GM19455 (cell line): Measurements from ENCODE around the gene EVL.

Source experiments
- ATAC-seq: cut with Tn5 transposase; IDR thresholded peaks from one replicate; pipeline ENCODE4 v1.9.1; 2021; ENCODE audit not compliant: unreplicated experiment

EVL gene

DNA sequence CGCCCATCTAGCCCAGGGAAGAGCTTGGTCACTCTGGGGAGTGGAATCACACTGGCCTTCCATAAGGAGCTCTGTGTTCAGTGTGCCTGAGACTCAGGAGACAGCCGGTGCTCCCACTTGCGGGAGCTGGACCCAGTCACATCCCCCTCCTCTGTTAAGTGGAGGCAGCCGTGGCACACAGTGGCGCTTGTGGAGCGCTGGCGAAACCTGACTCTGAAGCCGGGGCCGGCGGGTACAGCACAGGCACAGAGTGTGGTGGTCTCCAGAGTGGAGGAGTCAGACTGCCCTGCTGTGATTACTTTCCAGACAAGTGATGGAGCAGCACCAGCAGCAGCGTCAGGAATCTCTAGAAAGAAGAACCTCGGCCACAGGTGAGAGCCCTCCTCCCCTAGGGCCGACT is 61.2 kb downstream of the EVL start:
- no peak for ATAC-seq

DNA sequence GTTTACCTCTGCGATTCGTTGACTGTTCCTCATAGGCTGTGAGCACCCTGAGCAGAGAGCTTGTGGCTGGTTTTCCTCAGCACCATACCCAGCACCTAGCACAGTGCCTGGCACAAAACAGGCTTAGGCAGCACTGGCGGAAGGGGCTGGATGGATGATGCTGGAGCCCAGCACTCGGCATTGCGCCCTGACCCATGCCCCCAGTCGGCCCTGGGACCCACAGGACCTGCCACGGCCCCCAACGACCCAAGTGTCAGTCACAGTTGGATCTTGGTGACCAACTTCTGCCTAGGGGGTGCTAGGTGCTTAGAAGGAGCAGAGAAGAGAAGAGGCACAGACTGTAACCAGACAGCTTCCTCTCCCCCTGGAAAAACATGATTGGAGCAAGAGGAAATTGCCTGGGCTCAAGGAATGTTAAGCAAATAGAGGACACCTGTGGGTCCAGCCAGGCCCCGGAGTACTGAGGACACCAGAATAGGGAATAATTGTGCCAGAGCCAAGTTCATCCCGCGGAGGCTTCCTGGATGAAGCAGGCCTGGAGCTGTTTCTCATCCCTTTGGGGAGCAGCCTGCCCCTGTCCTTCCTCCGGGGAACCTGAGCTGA is 62.7 kb downstream of the EVL start:
- no peak for ATAC-seq

DNA sequence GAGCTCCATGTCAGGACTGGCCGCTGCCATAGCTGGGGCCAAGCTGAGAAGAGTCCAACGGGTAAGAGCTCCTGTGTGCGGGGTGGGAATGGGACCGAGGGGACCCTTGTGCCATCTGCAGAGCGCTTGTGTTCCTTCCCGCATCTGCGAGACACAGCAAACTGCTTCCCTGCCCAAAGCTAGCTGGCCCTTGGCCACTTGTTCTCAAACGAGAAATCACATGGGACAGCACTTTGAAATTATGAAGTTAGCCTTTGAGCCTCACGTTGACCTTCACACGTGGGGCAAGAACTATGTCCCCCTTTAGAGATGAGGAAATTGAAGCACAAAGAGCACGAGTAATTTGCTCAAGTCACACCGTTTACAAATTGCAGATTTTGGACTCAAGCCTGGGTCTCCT is 63.5 kb downstream of the EVL start:
- ATAC-seq, result no peak

DNA sequence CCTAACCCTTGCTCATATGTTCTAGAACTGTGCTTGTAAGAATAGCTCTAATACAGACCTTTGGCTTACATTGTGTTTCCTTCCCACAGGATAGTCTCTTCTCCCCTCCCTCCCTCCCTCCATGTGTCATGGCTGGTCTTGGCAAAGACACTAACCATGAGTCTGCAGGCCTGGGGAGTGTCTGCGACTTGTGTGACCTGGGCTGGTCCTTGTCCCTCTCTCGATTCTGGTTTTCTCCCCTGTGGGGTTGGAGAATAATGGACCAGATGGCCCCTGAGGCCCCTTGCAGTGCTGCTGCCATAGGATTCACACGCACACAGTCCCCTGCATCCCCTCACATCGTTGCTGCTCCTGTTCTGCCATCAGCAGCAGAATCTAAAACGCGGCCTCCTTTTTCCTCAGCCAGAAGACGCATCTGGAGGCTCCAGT is 64.0 kb downstream of the EVL start:
- ATAC-seq, result no peak

DNA sequence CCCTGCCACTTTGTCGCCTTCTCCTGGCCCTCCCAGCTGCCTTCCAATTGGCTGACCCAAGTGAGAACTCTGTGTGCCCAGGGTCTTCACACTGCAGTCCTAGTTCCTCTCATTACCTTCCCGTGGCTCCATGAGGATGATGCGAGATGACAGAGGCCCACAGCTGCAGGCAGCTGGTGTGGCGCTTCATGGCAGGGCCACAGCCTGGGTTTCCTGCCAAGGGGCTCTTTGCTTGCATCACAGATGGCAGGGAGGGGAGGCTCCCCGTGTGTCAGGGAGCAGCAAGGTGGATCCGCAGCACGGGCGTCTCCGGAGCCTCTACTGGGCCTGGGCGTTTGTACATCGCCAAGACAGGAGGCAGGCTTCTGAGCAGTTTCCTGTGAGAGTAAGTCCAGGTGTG is 65.3 kb downstream of the EVL start:
- no peak for ATAC-seq

DNA sequence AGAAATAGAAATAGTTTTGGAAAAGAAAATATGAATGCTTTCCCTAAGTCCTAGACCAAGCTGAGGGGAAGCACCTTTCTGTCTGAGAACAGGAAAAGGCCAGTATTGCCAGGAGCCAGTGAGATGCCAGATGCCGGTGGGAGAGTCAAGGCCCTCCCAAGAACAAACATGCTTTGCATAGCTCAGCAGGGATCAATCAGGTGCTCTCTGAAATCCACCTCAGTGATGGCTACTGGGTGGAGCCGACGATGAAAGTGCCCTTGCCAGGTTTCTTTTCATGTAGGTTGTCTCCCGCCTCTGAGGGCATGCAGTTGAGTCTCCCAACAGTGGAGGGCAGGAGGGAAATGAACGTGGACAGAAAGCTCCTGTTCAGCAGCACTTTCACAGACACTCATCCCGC is 66.0 kb downstream of the EVL start:
- no peak for ATAC-seq

DNA sequence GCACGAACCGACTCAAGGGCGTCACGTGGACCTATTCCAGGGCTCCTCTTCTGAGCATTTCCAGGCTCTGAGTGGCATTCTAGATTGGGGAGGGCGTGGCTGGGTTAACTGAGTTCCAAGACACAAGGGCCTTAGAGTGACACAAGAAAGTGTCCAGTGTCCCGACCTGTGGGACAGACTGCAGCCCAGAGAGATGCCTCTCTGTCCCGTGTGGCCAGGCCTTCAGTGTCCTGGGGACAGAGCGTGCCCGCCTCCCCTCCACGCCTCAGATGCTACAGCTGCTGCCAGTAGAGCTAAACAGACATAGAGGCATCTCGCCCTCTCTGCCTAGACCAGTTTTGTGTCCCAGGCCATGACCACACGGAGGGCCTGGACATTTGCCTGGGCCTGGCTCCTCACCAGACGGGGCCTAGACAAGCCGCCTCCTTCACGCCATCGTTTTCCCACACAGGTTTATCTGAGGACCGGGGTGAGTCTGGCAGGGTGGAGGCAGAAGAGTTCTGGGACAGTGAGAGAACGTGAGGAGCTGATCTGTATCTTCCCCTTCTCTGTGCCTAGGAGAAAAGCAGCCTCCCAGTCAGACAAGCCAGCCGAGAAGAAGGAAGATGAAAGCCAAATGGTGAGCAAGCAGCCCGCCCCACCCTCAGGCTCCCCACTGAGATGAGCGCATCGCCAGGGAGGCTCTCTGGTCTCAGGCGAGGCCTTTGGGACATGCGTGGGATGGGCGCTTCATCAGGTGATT is 67.1 kb downstream of the EVL start:
- no peak for ATAC-seq

DNA sequence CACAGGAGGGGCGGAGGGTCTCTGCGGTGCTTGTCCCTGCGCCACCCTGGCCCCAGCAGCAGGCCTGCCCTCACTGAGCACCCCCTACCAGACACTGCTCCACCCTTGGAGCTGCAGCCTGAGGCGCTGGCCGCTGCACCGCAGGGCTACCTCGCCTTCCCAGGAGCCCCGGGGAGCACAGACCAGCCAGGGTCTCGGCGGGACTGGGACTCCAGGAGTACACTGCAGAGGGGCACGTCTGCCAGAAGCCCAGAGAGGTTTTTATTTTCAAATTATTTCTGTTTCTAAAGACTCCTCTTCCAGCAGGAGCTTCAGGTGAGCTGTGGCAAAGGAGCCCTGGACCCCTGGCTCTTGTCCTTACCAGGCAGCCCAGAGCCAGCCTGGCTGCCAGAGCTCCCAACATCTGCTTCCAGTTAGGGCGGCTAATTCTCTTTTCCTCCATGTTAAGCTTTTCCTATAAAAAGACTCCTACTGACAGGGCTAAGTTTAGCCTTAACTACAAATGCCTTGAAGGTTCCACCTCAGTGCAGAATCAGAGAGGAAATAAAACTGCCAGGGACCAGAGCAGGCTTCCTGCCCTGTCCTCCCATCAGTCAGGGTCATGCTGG is 67.8 kb downstream of the EVL start:
- no peak for ATAC-seq

DNA sequence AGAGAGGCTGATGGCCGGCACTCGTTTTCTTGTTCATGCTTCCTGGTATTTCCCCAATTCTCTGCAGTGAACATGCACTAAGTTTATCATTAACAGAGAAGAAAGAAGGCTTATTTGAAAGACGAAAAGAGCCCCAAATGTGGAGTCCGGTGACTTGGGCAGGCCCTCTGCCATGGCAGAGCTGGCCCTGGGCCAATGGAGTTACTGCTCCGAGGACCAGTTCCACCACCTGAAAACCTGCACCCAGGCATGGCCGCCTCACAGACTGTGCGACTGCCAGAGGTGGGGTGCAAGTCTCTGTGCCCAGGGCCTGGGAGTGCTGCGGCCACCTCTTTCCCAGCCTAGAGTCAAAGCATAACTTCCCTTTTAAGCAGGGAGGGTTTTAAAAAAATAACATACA is 69.4 kb downstream of the EVL start:
- no peak for ATAC-seq

DNA sequence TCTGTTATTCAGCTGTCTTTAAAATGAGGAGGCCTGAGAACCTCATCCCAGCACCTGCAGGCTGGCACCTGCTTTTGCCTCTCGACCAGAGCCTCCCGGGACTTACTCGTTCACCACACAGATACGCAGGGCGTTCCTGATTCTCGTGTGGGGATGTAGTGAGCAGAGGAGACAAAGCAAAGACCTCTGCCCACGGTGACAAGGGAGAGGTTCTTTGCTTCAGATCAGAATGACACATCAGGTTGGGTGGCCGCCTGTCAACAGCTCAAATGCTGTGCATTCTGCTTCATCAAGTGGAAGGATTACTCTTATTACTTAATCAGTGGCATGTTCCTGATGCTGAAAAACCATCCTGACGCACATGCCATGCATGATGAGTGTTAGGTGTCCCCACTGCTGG is 69.9 kb downstream of the EVL start:
- no peak for ATAC-seq

DNA sequence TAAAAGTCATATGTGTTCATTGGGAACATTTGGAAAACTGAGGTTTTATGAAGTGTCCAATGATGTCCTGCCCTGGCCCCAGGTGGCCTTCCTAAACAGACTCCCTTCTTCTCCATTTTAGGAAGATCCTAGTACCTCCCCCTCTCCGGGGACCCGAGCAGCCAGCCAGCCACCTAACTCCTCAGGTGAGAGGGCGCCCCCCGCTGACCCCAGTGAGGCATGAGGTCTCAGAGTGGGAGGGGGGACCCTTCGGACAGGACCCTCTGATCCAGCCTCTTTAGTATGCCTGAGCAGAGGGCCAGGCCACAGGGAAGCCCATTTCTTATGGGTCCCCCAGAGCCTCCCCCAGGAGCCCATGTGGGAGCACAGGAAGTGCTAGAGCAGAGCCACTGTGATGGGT is 70.6 kb downstream of the EVL start:
- ATAC-seq, result no peak

DNA sequence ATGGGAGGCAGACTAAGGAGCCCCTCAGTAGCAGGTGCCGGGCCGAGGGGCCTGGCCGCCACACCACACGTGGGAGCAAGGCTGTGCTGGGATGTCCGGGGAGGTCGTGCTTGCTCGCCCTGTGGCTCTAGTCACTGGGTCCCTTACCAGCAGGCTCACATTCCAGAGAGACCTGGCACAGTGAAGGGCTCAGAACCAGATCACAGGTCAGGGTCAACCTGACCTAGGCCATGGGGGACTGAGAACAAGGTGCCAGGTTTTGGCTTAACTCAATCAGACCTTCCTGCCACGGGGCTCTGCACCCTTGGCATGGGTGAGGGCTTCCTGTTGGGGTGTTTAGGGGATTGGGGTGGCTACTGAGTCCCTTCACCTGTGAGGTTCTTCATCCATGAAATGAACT is 72.0 kb downstream of the EVL start:
- ATAC-seq, result no peak

DNA sequence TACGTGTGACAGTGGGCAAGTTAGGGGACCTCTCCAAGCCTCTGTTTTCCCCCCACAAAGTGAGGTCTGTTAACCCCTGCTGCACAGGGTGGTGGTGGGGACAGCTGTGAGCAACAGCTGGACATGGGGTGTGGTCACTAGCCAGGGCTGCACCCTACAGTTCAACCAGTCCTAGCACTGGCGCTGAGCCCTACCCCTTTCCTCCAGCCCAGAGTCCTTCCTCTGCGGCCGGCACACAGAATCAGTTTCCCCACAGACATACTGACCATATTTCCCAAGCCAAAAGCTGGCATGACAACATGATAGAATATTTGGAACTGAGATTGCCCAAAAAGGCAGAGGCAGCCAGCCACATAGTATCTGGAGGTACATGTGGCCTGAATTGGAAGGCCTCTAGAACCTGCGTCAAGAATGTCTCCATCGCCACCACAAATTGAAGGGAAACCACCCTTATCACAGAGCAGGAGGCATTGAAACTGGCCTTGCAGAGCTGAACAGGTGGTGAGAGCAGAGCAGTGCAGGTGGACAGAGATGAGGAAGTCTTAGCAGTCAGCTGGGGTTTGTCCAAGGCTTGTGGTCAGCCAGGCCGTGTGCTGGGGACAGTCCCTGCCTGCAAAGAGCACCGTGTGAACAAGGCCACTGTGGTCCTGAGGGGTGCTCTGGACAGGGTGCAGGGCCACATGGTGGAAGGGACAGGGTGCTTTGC is 73.0 kb downstream of the EVL start:
- no peak for ATAC-seq

DNA sequence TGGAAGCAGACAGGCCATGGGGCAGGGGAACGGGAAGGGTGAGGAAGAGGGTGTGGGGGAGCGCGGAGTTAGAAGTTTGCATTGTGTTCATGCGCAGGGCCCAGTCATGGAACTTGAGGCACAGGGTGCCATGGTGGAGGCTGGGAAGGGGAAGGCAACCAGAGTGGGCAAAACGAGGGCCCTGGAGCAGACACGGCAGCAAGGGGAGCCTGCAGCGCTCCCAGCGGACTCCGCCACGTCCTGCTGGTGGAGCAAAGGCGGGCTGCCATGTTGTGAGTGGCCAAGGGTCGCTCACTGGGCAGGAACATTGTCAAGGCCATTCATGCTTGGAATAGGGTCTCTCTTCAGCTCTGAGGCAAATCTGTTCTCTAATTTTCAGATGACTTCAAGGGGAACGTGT is 73.7 kb downstream of the EVL start:
- ATAC-seq, result no peak

DNA sequence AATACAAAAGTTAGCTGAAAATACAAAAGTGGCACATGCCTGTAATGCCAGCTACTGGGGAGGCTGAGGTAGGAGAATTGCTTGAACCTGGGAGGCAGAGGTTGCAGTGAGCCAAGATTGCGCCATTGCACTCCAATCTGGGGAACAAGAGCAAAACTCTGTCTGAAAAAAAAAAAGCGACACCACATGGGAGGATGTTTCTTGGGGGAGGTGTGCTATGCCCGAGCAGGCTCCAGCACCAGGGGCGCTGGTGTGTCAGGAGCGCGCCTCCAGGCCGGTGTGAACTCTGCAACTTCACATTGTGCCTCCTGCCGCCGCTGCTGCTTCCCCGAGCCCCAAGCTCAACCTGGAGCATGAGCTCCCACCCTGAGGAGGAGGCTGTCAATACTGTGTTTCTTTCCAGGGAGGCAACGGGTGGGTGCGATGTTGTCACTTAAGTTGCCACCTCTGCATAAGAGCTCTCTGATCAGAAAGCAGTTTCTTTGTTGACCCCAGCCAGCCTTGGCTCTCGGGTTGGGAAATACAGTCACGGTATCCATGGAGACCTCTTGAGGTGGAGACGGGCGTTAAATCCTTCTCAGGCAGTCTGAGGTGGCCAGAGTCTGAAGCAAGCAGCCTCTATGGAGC is 75.3 kb downstream of the EVL start:
- no peak for ATAC-seq

DNA sequence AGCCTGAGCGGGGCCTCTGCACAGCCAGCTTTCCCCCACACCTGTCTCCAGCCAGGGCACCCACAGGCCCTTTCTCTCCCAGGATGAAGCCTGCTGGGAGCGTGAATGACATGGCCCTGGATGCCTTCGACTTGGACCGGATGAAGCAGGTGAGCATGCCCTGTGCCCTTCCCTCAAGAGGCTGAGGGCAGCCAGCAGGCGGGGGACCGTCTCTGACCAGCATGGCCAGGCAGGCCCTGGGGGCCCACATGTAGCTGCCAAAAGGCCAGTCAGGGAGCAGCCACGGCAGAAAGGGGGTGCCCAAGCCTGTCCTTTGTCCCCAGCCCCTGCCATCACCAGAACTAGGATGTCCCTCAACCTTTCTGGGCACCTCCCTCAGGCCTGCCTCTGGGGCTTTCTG is 75.9 kb downstream of the EVL start:
- ATAC-seq, result no peak

DNA sequence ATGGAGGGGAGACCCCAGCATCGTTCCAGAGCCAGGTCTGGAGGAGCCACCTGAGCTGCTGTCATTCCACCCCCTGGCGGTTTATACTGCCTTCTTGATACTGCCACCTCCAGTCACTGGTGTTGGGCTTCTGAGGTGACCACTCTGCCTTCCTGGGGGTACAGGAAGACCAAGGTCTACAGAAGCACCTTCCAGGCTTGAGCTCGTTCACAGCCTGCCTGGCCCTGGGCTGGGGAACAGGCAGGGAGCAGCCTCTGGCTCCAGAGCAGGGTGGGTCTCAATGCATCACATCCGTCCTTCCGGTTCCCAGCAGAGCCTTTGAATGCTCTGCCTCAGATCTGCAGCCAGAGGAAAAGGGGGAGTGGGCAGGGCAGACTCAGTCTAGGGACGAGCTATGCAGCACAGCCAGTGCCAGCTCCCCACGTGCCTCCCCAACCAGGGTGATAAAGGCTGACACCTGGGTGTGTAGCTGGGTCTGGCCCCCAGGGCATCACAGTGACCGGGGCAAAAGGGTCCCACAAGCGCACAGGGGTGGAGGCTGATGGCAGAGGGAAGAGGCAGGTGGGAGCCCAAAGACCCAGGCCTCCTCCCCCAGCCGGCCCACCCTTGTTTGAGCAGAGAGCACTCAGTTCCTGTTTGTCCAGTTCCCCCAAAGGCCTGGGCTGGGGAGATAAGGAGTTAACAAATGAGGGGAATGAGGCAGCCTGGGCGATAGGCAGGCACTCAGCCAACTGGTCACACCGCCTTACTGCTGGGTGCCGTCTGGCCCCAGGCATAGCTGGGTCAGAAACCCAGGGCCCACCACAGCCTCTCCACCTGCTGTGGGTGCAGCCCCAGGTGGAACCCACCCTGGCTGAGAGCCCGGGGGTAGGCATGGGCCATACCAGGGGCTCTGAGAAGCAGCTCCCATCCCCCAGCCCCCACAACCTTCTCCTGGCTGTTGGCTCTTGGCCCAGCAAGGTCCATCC is 77.1 kb downstream of the EVL start:
- no peak for ATAC-seq

DNA sequence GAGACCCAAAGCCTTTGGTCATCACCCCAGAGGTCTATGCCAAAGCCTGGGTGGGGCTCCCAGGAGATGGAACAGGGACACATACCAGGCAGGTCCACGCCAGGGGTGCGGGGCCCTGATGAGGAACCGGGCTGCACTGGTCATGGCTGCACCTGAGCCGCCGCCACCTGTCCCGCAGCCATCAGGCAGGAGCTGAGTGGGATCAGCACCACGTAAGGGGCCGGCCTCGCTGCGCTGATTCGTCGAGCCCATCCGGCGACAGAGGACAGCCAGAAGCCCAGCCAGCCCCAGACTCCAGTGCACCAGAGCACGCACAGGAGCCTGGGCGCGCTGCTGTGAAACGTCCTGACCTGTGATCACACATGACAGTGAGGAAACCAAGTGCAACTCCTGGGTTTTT is 78.3 kb downstream of the EVL start:
- no peak for ATAC-seq

DNA sequence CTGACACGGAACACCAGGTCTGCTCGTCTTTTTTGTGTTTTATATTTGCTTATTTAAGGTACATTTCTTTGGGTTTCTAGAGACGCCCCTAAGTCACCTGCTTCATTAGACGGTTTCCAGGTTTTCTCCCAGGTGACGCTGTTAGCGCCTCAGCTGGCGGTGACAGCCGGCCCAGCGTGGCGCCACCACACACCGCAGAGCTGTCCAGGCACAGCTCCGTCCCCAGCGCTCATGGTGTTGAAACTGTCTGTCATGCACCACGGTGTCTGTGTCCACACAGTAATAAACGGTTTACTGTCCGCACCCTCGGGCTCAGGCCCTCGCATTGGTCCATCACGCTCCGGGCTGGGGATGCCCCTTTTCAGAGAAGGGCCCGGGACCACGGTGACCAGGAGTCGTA is 78.7 kb downstream of the EVL start:
- no peak for ATAC-seq

DNA sequence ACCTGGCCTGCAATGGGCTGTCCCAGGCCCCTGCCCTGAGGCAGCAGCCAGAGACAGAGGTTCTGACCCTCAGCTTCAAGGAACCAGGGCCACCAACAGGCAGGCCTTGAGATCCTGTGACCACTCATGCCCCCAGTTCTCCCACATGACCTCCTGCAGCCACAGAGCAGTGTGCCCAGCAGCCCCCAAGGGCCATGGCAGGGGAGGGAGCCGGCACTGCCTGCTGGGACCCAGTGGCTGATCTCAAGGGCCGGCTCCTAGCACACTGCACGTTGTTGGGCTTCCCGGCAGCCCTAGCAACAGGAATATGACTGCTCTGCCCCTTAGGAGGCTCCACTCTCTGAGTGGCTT is 79.4 kb downstream of the EVL start:
- ATAC-seq, result no peak
